WERI-Rb-1 (cell line): ENCODE measurements around the gene TKTL1.

Experiments used
- DNase-seq: peaks from one replicate; pipeline ENCODE4 v3.0.0-alpha.2; 2020
- H3K27ac ChIP-seq: fragments of 250-450 bp; sonication (Bioruptor Pico); 2 replicates; pipeline ENCODE4 v1.5.1; 2020; ENCODE audit warnings: mild to moderate bottlenecking, moderate library complexity
- H3K27me3 ChIP-seq: fragments of 250-450 bp; sonication (Bioruptor Pico); 2 replicates; pipeline ENCODE4 v1.5.1; 2021; ENCODE audit warnings: mild to moderate bottlenecking, low read depth, moderate library complexity; ENCODE audit not compliant: insufficient read depth, severe bottlenecking
- H3K36me3 ChIP-seq: fragments of 250-450 bp; sonication (Bioruptor Pico); 2 replicates; pipeline ENCODE4 v1.5.1; 2020; ENCODE audit warnings: mild to moderate bottlenecking, moderate library complexity
- H3K4me3 ChIP-seq: 2 replicates; pipeline ENCODE4 v1.5.1; 2011; ENCODE audit warnings: low read depth, mild to moderate bottlenecking, control low read depth, low read length
- H3K9me3 ChIP-seq: fragments of 250-450 bp; sonication (Bioruptor Pico); 2 replicates; pipeline ENCODE4 v1.5.1; 2021; ENCODE audit warnings: mild to moderate bottlenecking, moderate library complexity; ENCODE audit not compliant: severe bottlenecking
- CTCF ChIP-seq: IDR thresholded peaks from 2 replicates; pipeline ENCODE4 v1.5.1; 2011; ENCODE audit warnings: low read depth, mild to moderate bottlenecking, control low read depth, inconsistent platforms, low read length

TKTL1 gene

DNA sequence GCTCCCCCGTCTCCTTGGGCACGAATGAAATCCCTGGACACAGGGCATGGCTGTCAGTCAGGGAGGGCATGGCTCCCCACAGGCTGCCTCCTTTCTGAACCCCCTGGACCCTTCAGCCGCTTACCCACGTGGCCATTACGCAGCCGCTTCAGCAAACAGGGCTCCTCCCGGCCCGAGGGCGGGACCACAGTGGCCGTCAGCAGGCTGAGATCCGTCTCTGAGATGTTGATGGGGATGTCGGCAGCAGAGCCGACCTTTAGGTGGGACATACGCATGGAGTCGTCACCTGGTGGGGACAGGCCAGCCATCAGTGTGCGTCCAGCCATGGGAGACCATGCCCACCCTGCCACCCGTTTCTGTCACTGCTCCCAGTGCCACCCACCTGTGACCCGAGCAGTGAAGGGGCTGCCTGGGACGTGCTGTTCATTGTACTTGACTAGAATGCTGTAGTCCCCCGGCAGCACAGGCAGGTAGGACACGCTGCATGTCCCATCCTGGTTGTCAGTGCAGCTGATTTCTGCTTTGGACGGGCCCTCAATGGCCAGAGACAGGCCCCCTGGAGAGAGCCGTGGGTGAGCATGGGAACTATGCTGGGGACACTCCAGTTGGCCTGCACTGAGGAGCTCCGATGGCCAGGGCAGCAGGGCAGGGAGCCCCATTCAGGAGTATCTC, 57.7 kb downstream of the TKTL1 start:
- TF ChIP-seq CTCF = no peak
- Histone ChIP-seq H3K9me3 (no peaks in the 10 kb centered on the region), H3K27ac (no peak overlapping the region), H3K36me3 (peaks cover 100% of the 10 kb centered on the region), H3K4me3 (no peak overlapping the region), H3K27me3 (peaks cover 39% of the 10 kb centered on the region)
- DNase-seq = no peak

DNA sequence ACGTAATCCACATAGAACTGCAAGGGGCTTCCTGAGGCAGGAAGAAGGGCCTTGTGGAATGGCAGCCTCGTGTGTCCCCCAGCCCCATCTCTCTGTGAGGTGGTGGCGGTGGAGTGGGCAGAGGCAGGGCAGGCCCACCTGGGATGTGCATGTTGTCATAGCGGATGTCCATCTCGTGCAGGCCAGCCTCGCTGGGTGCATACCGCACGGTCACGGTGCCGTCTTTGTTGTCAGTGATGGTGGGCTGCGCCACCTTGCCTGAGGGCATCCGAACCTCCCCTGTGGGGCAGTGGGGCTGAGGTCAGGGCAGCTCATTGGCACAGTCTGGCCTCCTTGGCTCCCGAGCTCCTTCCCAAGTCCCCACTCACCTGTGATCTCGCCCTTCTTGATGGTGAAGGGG, 58.4 kb downstream of the TKTL1 start:
- Histone ChIP-seq H3K4me3 (no peak overlapping the region), H3K27ac (no peak overlapping the region), H3K27me3 (peaks cover 40% of the 10 kb centered on the region), H3K9me3 (no peaks in the 10 kb centered on the region), H3K36me3 (peaks cover 100% of the 10 kb centered on the region)
- DNase-seq = no peak
- no peak for TF ChIP-seq CTCF

DNA sequence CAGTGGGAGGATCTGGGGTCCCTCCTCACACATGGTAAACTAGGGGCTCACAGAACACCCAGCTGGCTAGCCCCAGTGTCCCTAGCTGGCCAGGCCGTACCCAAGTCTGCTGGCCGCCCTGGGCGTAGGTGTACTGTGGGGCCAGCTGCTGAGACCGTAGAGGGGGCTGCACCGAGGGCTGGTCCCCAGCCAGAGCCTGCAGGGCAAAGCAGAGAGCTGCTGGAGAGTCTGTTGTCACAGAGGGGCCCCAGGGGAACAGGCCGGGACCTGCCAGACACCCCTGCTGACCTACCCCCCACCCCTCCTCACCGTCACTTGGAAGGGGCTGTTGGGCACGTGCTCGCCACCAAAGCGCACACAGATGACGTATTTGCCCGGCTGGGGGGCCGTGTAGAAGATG, 58.9 kb downstream of the TKTL1 start:
- no peaks in the 10 kb centered on the region for H3K9me3 ChIP-seq
- peaks cover 100% of the 10 kb centered on the region for H3K36me3 ChIP-seq
- H3K4me3 ChIP-seq = no peak overlapping the region
- H3K27me3 ChIP-seq = peaks cover 40% of the 10 kb centered on the region
- no peak overlapping the region for H3K27ac ChIP-seq
- no peak for TF ChIP-seq CTCF
- DNase-seq = no peak

GRCh38 chrX:154355094-154355775, 59.6 kb downstream of the TKTL1 start:
- DNase-seq = no peak
- no peak overlapping the region for H3K4me3 ChIP-seq
- no peaks in the 10 kb centered on the region for H3K9me3 ChIP-seq
- TF ChIP-seq CTCF = no peak
- H3K36me3 ChIP-seq = peaks cover 100% of the 10 kb centered on the region
- no peak overlapping the region for H3K27ac ChIP-seq
- H3K27me3 ChIP-seq = peaks cover 33% of the 10 kb centered on the region

DNA sequence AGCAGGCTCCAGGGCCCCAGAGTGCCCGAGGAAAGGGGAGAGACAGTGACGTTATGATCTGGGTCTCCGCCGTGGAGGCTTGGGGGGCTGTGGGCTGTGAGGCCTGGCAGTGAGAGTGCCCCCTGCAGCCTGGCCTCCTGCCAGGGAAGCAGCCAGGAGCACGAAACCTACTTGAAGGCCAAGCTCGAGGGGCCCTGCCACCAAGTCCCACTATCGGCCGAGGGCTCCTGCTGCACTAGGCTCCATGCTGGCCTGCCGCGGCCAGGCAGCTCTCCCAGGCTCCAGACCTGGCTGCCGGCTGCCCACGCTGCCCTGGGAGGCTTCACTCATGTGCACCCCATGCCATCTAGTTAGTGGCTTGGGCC, 60.2 kb downstream of the TKTL1 start:
- Histone ChIP-seq H3K36me3 (peaks cover 100% of the 10 kb centered on the region), H3K27me3 (peaks cover 31% of the 10 kb centered on the region), H3K4me3 (no peak overlapping the region), H3K27ac (no peak overlapping the region), H3K9me3 (no peaks in the 10 kb centered on the region)
- no peak for TF ChIP-seq CTCF
- DNase-seq = no peak
